H9 (cell line): ENCODE data around the gene CTNNAL1. TPM values are rescaled to one million over a fixed set of nuclear protein-coding genes. Genes with fewer than 3 reads are reported as not detected.

Experiments
- DNase-seq: peaks from one replicate; pipeline ENCODE4 v3.0.0-alpha.2; 2017
- H2AFZ ChIP-seq: one replicate; pipeline ENCODE4 v1.6.1; 2013; ENCODE audit warnings: mild to moderate bottlenecking, low read length, control low read depth, moderate library complexity
- H2AK5ac ChIP-seq: 2 replicates; pipeline ENCODE4 v1.6.1; 2013; ENCODE audit warnings: low read length, control low read depth, mixed read lengths; ENCODE audit not compliant: insufficient read length
- H2BK120ac ChIP-seq: one replicate; pipeline ENCODE4 v1.6.1; 2013; ENCODE audit warnings: low read depth, mild to moderate bottlenecking, low read length, control low read depth, inconsistent platforms; ENCODE audit not compliant: poor library complexity, severe bottlenecking
- H2BK12ac ChIP-seq: 2 replicates; pipeline ENCODE4 v1.6.1; 2013; ENCODE audit warnings: low read length, control low read depth, mixed read lengths, low read depth; ENCODE audit not compliant: insufficient read length
- H2BK15ac ChIP-seq: 2 replicates; pipeline ENCODE4 v1.6.1; 2013; ENCODE audit warnings: low read depth, low read length, control low read depth
- H2BK20ac ChIP-seq: one replicate; pipeline ENCODE4 v1.6.1; 2013; ENCODE audit warnings: low read depth, mild to moderate bottlenecking, low read length, control low read depth, inconsistent platforms; ENCODE audit not compliant: poor library complexity, severe bottlenecking
- H2BK5ac ChIP-seq: 2 replicates; pipeline ENCODE4 v1.6.1; 2013; ENCODE audit warnings: low read length, control low read depth, mixed read lengths; ENCODE audit not compliant: insufficient read length
- H3K14ac ChIP-seq: 2 replicates; pipeline ENCODE4 v1.6.1; 2013; ENCODE audit warnings: low read length, control low read depth; ENCODE audit not compliant: insufficient read depth
- H3K18ac ChIP-seq: 2 replicates; pipeline ENCODE4 v1.6.1; 2013; ENCODE audit warnings: low read depth, mild to moderate bottlenecking, mixed read lengths, low read length, control low read depth; ENCODE audit not compliant: insufficient read length
- H3K23ac ChIP-seq: 2 replicates; pipeline ENCODE4 v1.6.1; 2013; ENCODE audit warnings: low read length, control low read depth, mixed read lengths, low read depth; ENCODE audit not compliant: insufficient read length
- H3K23me2 ChIP-seq: 2 replicates; pipeline ENCODE4 v1.6.1; 2013; ENCODE audit warnings: low read depth, mild to moderate bottlenecking, mixed read lengths, low read length, control low read depth; ENCODE audit not compliant: insufficient read length, poor library complexity, severe bottlenecking
- H3K27ac ChIP-seq: 2 replicates; pipeline ENCODE4 v1.5.1; 2013; ENCODE audit warnings: low read length, control low read depth, mixed read lengths, low read depth; ENCODE audit not compliant: insufficient read length
- H3K27me3 ChIP-seq: 2 replicates; pipeline ENCODE4 v1.6.1; 2013; ENCODE audit warnings: low read length, control low read depth, inconsistent platforms; ENCODE audit not compliant: insufficient read depth
- H3K4ac ChIP-seq: 2 replicates; pipeline ENCODE4 v1.6.1; 2013; ENCODE audit warnings: low read depth, mild to moderate bottlenecking, control low read depth, inconsistent platforms, low read length, moderate library complexity
- H3K4me1 ChIP-seq: 2 replicates; pipeline ENCODE4 v1.6.1; 2013; ENCODE audit warnings: low read length, control low read depth, inconsistent platforms; ENCODE audit not compliant: insufficient read depth
- H3K4me2 ChIP-seq: 2 replicates; pipeline ENCODE4 v1.6.1; 2013; ENCODE audit warnings: low read length, control low read depth, mixed read lengths; ENCODE audit not compliant: insufficient read length, insufficient read depth
- H3K56ac ChIP-seq: 2 replicates; pipeline ENCODE4 v1.6.1; 2013; ENCODE audit warnings: low read depth, mild to moderate bottlenecking, mixed read lengths, low read length, control low read depth; ENCODE audit not compliant: insufficient read length
- H3K79me1 ChIP-seq: 2 replicates; pipeline ENCODE4 v1.6.1; 2013; ENCODE audit warnings: low read depth, mild to moderate bottlenecking, moderate library complexity, low read length, control low read depth, inconsistent platforms; ENCODE audit not compliant: insufficient read depth, poor library complexity, severe bottlenecking
- H3K79me2 ChIP-seq: 2 replicates; pipeline ENCODE4 v1.6.1; 2013; ENCODE audit warnings: low read length, control low read depth, inconsistent platforms; ENCODE audit not compliant: insufficient read depth
- H3K9ac ChIP-seq: 2 replicates; pipeline ENCODE4 v1.6.1; 2013; ENCODE audit warnings: low read length, control low read depth, mixed read lengths; ENCODE audit not compliant: insufficient read length; ENCODE audit errors: extremely low read depth
- H3K9me3 ChIP-seq: one replicate; pipeline ENCODE4 v1.6.1; 2013; ENCODE audit warnings: low read depth, low read length, inconsistent platforms; ENCODE audit not compliant: control insufficient read depth
- H3T11ph ChIP-seq: one replicate; pipeline ENCODE4 v1.6.1; 2013; ENCODE audit warnings: mild to moderate bottlenecking, low read length, control low read depth, inconsistent platforms
- H4K20me1 ChIP-seq: one replicate; pipeline ENCODE4 v1.6.1; 2013; ENCODE audit not compliant: control insufficient read depth, insufficient read length, insufficient read depth
- H4K5ac ChIP-seq: 2 replicates; pipeline ENCODE4 v1.6.1; 2013; ENCODE audit warnings: low read depth, mild to moderate bottlenecking, mixed read lengths, low read length, control low read depth; ENCODE audit not compliant: insufficient read length
- H4K8ac ChIP-seq: replicated peaks from 2 replicates; pipeline ENCODE4 v1.6.1; 2013; ENCODE audit warnings: low read length, control low read depth, mixed read lengths, low read depth; ENCODE audit not compliant: insufficient read length
- H4K91ac ChIP-seq: 2 replicates; pipeline ENCODE4 v1.6.1; 2013; ENCODE audit warnings: low read depth, mild to moderate bottlenecking, moderate library complexity, mixed read lengths, low read length, control low read depth; ENCODE audit not compliant: insufficient read length
- H3K27ac Mint-ChIP-seq, 3 experiments: 2 replicates in 2 of 3; 3 replicates in 1 of 3; pipeline ENCODE4 v1.8.0; 2020 to 2021; ENCODE audit warnings: mixed read lengths in 3 of 3, mild to moderate bottlenecking in 1 of 3, moderate library complexity in 1 of 3
- H3K27me3 Mint-ChIP-seq: 2 replicates; pipeline ENCODE4 v1.8.0; 2021; ENCODE audit warnings: low read depth, mild to moderate bottlenecking, moderate library complexity, mixed read lengths
- H3K36me3 Mint-ChIP-seq, 3 experiments: 2 replicates in 2 of 3; 3 replicates in 1 of 3; pipeline ENCODE4 v1.8.0; 2020 to 2021; ENCODE audit warnings: low read depth in 3 of 3, mixed read lengths in 3 of 3; ENCODE audit not compliant: insufficient read depth in 1 of 3
- H3K4me1 Mint-ChIP-seq, 2 experiments: 2 replicates each; pipeline ENCODE4 v1.8.0; 2020; ENCODE audit warnings: mixed read lengths in 2 of 2
- H3K4me3 Mint-ChIP-seq, 2 experiments: 2 replicates in 1 of 2; 3 replicates in 1 of 2; pipeline ENCODE4 v1.8.0; 2020 to 2021; ENCODE audit warnings: mild to moderate bottlenecking in 2 of 2, mixed read lengths in 2 of 2, moderate library complexity in 1 of 2
- H3K9me3 Mint-ChIP-seq, 2 experiments: 2 replicates in 1 of 2; 3 replicates in 1 of 2; pipeline ENCODE4 v1.8.0; 2020; ENCODE audit warnings: mild to moderate bottlenecking in 2 of 2, mixed read lengths in 2 of 2, moderate library complexity in 1 of 2
- CTCF ChIP-seq: fragments of 200-600 bp; sonication (generic); conservative IDR thresholded peaks from 3 replicates; pipeline ENCODE4 v1.8.0; 2021; ENCODE audit warnings: antibody characterized with exemption, mild to moderate bottlenecking
- WGBS: extraction: QIAGEN DNeasy Blood & Tissue Kit; methylation state at CpG from one replicate; pipeline ENCODE4 v1.1.7; 2013; ENCODE audit warnings: missing lambda C conversion rate, low lambda C conversion rate, mixed read lengths; ENCODE audit not compliant: insufficient read length; ENCODE audit errors: extremely low coverage; 5-methylcytosine and 5-hydroxymethylcytosine counted together
- total RNA-seq: library from RNA; stranded (reverse); gene quantifications from 2 replicates; pipeline ENCODE4 v1.2.1, GENCODE V29; 2021

CTNNAL1 gene
- total RNA-seq, 1 experiment from 2014 or later: 52.9 TPM

GRCh38 chr9:109039539-109039938 lies 26.2 kb upstream of the CTNNAL1 start:
- Histone ChIP-seq H4K5ac (no peak overlapping the region), H2AFZ (no peak overlapping the region), H3K4me1 (no peaks in the 10 kb centered on the region), H2BK120ac (no peak overlapping the region), H3K9me3 (no peaks in the 10 kb centered on the region), H3K27me3 (no peaks in the 10 kb centered on the region), H3K79me2 (no peaks in the 10 kb centered on the region), H2AK5ac (no peak overlapping the region), H2BK20ac (no peak overlapping the region), H4K91ac (no peak overlapping the region), H3K79me1 (no peaks in the 10 kb centered on the region), H2BK5ac (no peak overlapping the region), H3T11ph (no peak overlapping the region), H3K23me2 (no peaks in the 10 kb centered on the region), H3K23ac (no peak overlapping the region), H3K4ac (no peak overlapping the region), H3K27ac (no peak overlapping the region), H3K9ac (no peak overlapping the region), H3K18ac (no peak overlapping the region), H4K8ac (no peak overlapping the region), H2BK15ac (no peak overlapping the region), H3K4me2 (no peak overlapping the region), H3K56ac (no peak overlapping the region), H3K14ac (no peak overlapping the region), H2BK12ac (no peak overlapping the region), H4K20me1 (no peaks in the 10 kb centered on the region)
- TF ChIP-seq CTCF: no peak
- H3K36me3 Mint-ChIP-seq: peaks cover 15 to 58% (median 42%) of the 10 kb centered on the region in 3 experiments; a peak in 6 of 7 replicates
- H3K4me3 Mint-ChIP-seq: no peak overlapping the region
- no CpG with 5 or more reads among the region's 4 CpGs for WGBS
- peak overlapping the region in 1 of 3 experiments; percentile 21; a peak in 3 of 7 replicates for H3K27ac Mint-ChIP-seq
- H3K9me3 Mint-ChIP-seq: no peaks in the 10 kb centered on the region
- no peaks in the 10 kb centered on the region; the same call in 1 of the 2 replicates for H3K27me3 Mint-ChIP-seq
- no peak for DNase-seq
- H3K4me1 Mint-ChIP-seq: no peaks in the 10 kb centered on the region
